OCI-LY3 (cell line): ENCODE results near the gene ITM2C.

Source experiments
- EZH2phosphoT487 ChIP-seq: fragments of 200-600 bp; shearing (Covaris generic); IDR thresholded peaks from 2 replicates; pipeline ENCODE4 v1.6.1; 2018; ENCODE audit warnings: antibody characterized with exemption, mixed run types, low read depth
- TF ChIP-seq, protein P1 (sequence below): fragments of 200-600, 300-600 bp; sonication (generic); IDR thresholded peaks from 2 replicates; pipeline ENCODE4 v1.5.1; 2014; ENCODE audit warnings: antibody characterized with exemption, low read length, low read depth

DNA sequence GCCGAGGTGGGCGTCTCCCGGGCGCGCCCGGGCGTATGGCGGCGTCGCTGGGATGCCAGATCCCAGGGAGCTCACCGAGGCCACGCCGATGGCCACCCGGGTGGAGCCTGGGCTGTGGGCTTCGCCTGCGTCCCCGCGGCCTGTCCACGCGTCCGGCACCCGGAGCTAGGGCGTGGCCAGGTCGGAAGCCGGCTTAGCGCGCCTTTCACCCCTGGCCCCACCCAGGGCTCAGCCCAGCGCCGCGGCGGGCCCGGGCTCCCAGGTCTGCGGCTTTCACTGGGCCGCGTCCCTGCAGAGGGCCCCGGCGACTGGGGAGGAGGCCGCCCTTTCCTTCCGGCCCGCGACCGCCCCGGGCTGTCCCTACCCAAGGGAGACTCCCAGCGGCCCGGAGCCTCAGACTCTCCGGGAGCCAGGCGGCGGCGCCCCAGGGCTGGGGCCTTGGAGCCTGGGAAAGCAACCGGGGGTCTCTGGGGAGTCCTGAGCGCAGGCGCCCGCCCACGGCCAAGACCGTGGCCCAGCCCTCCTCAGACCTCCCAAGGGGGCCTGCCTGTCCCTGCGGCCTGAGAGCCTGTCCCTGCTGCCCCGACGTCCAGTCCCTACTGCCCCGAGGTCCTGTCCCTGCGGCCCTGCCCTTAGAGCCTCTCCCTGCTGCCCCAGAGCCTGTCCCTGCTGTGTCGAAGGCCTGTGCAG lies 36.3 kb upstream of the ITM2C start:
- no peak for TF ChIP-seq EZH2phosphoT487
- TF ChIP-seq, protein P1, sequence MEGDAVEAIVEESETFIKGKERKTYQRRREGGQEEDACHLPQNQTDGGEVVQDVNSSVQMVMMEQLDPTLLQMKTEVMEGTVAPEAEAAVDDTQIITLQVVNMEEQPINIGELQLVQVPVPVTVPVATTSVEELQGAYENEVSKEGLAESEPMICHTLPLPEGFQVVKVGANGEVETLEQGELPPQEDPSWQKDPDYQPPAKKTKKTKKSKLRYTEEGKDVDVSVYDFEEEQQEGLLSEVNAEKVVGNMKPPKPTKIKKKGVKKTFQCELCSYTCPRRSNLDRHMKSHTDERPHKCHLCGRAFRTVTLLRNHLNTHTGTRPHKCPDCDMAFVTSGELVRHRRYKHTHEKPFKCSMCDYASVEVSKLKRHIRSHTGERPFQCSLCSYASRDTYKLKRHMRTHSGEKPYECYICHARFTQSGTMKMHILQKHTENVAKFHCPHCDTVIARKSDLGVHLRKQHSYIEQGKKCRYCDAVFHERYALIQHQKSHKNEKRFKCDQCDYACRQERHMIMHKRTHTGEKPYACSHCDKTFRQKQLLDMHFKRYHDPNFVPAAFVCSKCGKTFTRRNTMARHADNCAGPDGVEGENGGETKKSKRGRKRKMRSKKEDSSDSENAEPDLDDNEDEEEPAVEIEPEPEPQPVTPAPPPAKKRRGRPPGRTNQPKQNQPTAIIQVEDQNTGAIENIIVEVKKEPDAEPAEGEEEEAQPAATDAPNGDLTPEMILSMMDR, result no peak
